Measurements from ENCODE around the gene HAND2.

Gene HAND2

GRCh38 chr4:173490256-173490655 is 39.8 kb downstream of the HAND2 start:
- no peak overlapping the region for H3K4me3 ChIP-seq (ENCODE audit: low read length, poor library complexity, severe bottlenecking)
- H3K4me2 ChIP-seq (ENCODE audit: low read depth, low read length, poor library complexity, severe bottlenecking): no peak overlapping the region
- no peaks in the 10 kb centered on the region for H4K20me1 ChIP-seq (ENCODE audit: insufficient read depth, low read length, poor library complexity, severe bottlenecking)
- H3K27me3 ChIP-seq (ENCODE audit: insufficient read depth, low read length, poor library complexity, severe bottlenecking): no peaks in the 10 kb centered on the region
- H3K9me2 ChIP-seq (replicated peaks; ENCODE audit: low read depth, low read length): no peaks in the 10 kb centered on the region
- H3K79me2 ChIP-seq (ENCODE audit: insufficient read depth, low read length): no peaks in the 10 kb centered on the region
- peaks cover 15% of the 10 kb centered on the region for H3K4me1 ChIP-seq (ENCODE audit: insufficient read depth, low read length, poor library complexity, severe bottlenecking)
- H3K36me3 ChIP-seq (ENCODE audit: insufficient read depth, low read length): no peaks in the 10 kb centered on the region
- no peaks in the 10 kb centered on the region for H3F3A ChIP-seq (ENCODE audit: low read depth)
- no peaks in the 10 kb centered on the region for H3K9me3 ChIP-seq (ENCODE audit: insufficient read depth, low read depth, low read length)
- H2AFZ ChIP-seq (ENCODE audit: low read length): 0 out of 2 replicates have a peak overlapping the region, but pooled peaks have one; percentile 39
- H3K9ac ChIP-seq (ENCODE audit: low read depth, low read length, poor library complexity, severe bottlenecking): no peak overlapping the region
- no peak for TF ChIP-seq EZH2phosphoT487 (IDR thresholded peaks at IDR 0.05; ENCODE audit: borderline replicate concordance)
- no peak for TF ChIP-seq CTCF (conservative IDR thresholded peaks at IDR 0.05; ENCODE audit: low read length)

GRCh38 chr4:173489514-173489913 is 40.5 kb downstream of the HAND2 start:
- no peaks in the 10 kb centered on the region for H3K27me3 ChIP-seq (ENCODE audit: insufficient read depth, low read length, poor library complexity, severe bottlenecking)
- H3K4me2 ChIP-seq (ENCODE audit: low read depth, low read length, poor library complexity, severe bottlenecking): no peak overlapping the region
- no peaks in the 10 kb centered on the region for H3K79me2 ChIP-seq (ENCODE audit: insufficient read depth, low read length)
- H3K36me3 ChIP-seq (ENCODE audit: insufficient read depth, low read length): no peaks in the 10 kb centered on the region
- no peaks in the 10 kb centered on the region for H3F3A ChIP-seq (ENCODE audit: low read depth)
- H3K9ac ChIP-seq (ENCODE audit: low read depth, low read length, poor library complexity, severe bottlenecking): no peak overlapping the region
- no peaks in the 10 kb centered on the region for H3K9me2 ChIP-seq (replicated peaks; ENCODE audit: low read depth, low read length)
- no peaks in the 10 kb centered on the region for H4K20me1 ChIP-seq (ENCODE audit: insufficient read depth, low read length, poor library complexity, severe bottlenecking)
- TF ChIP-seq EZH2phosphoT487 (IDR thresholded peaks at IDR 0.05; ENCODE audit: borderline replicate concordance) (no peak), CTCF (conservative IDR thresholded peaks at IDR 0.05; ENCODE audit: low read length) (no peak)
- no peak overlapping the region for H2AFZ ChIP-seq (ENCODE audit: low read length)
- no peaks in the 10 kb centered on the region for H3K9me3 ChIP-seq (ENCODE audit: insufficient read depth, low read depth, low read length)
- H3K4me1 ChIP-seq (ENCODE audit: insufficient read depth, low read length, poor library complexity, severe bottlenecking): peaks cover 15% of the 10 kb centered on the region
- no peak overlapping the region for H3K4me3 ChIP-seq (ENCODE audit: low read length, poor library complexity, severe bottlenecking)

GRCh38 chr4:173488656-173489055 is 41.4 kb downstream of the HAND2 start:
- Histone ChIP-seq H3F3A (ENCODE audit: low read depth) (no peaks in the 10 kb centered on the region), H3K9me3 (ENCODE audit: insufficient read depth, low read depth, low read length) (no peaks in the 10 kb centered on the region), H3K9me2 (replicated peaks; ENCODE audit: low read depth, low read length) (no peaks in the 10 kb centered on the region), H3K9ac (ENCODE audit: low read depth, low read length, poor library complexity, severe bottlenecking) (no peak overlapping the region), H2AFZ (ENCODE audit: low read length) (no peak overlapping the region), H3K4me3 (ENCODE audit: low read length, poor library complexity, severe bottlenecking) (no peak overlapping the region), H3K36me3 (ENCODE audit: insufficient read depth, low read length) (no peaks in the 10 kb centered on the region), H3K4me1 (ENCODE audit: insufficient read depth, low read length, poor library complexity, severe bottlenecking) (peaks cover 11% of the 10 kb centered on the region), H3K4me2 (ENCODE audit: low read depth, low read length, poor library complexity, severe bottlenecking) (no peak overlapping the region), H3K79me2 (ENCODE audit: insufficient read depth, low read length) (no peaks in the 10 kb centered on the region), H4K20me1 (ENCODE audit: insufficient read depth, low read length, poor library complexity, severe bottlenecking) (no peaks in the 10 kb centered on the region), H3K27me3 (ENCODE audit: insufficient read depth, low read length, poor library complexity, severe bottlenecking) (no peaks in the 10 kb centered on the region)
- TF ChIP-seq CTCF (conservative IDR thresholded peaks at IDR 0.05; ENCODE audit: low read length): no peak
- no peak for TF ChIP-seq EZH2phosphoT487 (IDR thresholded peaks at IDR 0.05; ENCODE audit: borderline replicate concordance)

Data from Loucy (cell line).